ENCODE measurements around the gene TLE3.

- TF ChIP-seq POLR2AphosphoS5 (IDR thresholded peaks at IDR 0.05) = no peak
- no peak for TF ChIP-seq CTCF (IDR thresholded peaks at IDR 0.05)
- TF ChIP-seq POLR2A (IDR thresholded peaks at IDR 0.05) = no peak
Observed at GRCh38 chr15:70043590-70043989, 54.1 kb downstream of the TLE3 start.
